Measurements from ENCODE around the gene AK1. TPM values are rescaled to one million over a fixed set of nuclear protein-coding genes. Genes with fewer than 3 reads are reported as not detected.
A peak's percentile ranks its signal among the peaks of the same experiment; 100 is the strongest.

The AK1 gene
- total and polyA plus RNA-seq, 2 of the 8 experiments (the other 6 are each of a cell fraction or from before 2014, with no cell fraction given), result 37.9 to 39.2 TPM

DNA sequence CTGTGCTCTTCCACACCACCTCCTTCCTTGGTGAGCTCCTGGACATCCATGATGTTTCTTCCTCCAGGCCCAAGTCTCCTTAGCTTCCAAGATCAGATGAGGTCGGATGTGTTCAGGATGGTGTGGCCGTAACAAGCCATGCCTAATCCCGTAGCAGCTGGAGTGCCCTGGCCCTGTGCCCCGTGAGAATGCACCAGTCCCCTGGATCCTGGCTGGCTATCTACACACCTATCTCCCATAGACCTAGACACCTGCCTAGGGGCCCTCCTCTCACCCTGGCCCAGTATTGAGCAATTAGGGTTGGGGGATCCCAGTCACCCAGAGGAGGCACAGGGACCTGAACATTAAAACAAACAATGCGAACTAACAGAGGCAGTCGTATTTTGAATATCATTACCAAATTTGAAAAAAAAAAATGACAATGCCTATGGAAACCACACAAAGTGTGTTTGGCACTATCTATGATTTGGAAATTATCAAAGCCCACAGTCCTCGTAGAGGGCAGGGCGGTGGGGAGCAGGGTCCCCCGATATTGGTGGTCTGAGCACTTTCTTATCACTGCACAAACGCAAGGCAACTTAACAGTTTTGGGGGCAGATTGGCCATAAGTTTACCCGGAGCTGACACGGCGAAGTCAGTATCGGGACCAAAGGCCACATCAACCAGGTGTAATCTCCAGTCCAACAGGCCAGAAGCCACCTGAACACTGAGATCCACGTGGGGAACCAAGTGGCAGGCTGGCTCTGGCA is 36.2 kb downstream of the AK1 start:
- ChIA-PET POLR2A (ENCODE audit: partially characterized antibody) (interaction anchor here (0.8 to 1.3 kb wide), 4 partner anchors 11 to 31 kb away, joined by 3 to 4 read pairs (median 4); partner anchors contain the start of gene ENG), CTCF (ENCODE audit: partially characterized antibody) (interaction anchor here (0.5 to 2.4 kb wide), 9 partner anchors 11 to 284 kb away, joined by 3 to 8 read pairs (median 4); no protein-coding TSS in a partner anchor)
- H3K9ac ChIP-seq (replicated peaks in 1 of 4; ENCODE audit: extremely low read depth in 1 of 4, low read depth in 3 of 4, low read length in 3 of 4), result no peak overlapping the region
- H3K27ac ChIP-seq (ENCODE audit: low read depth, low read length), result no peak overlapping the region
- H4K91ac ChIP-seq (replicated peaks; ENCODE audit: insufficient read length, low read length), result peak overlapping the region; percentile 42
- no peak overlapping the region for H2AK5ac ChIP-seq (ENCODE audit: low read depth, low read length)
- H2BK120ac ChIP-seq (replicated peaks; ENCODE audit: low read depth, low read length), result no peak overlapping the region
- H3K23ac ChIP-seq (ENCODE audit: insufficient read length), result no peak overlapping the region
- H3K4me3 ChIP-seq (ENCODE audit: extremely low read depth in 1 of 4, insufficient read depth in 2 of 4, low read depth in 3 of 4, low read length in 4 of 4), result no peak overlapping the region
- H4K8ac ChIP-seq (ENCODE audit: extremely low read depth, insufficient read depth, low read length), result no peak overlapping the region
- H3K27me3 ChIP-seq (replicated peaks in 1 of 4; ENCODE audit: control insufficient read depth in 3 of 4, extremely low read depth in 1 of 4, insufficient read depth in 3 of 4, low read length in 3 of 4), result no peaks in the 10 kb centered on the region; a peak in 1 of 7 replicates
- FAIRE-seq (no peak), DNase-seq (ENCODE audit: low read depth in 1 of 2, low spot score in 2 of 2) (no peak)
- H3K18ac ChIP-seq (ENCODE audit: extremely low read depth, low read length), result no peak overlapping the region
- no peak overlapping the region for H2BK15ac ChIP-seq (ENCODE audit: low read length)
- no peak overlapping the region for H2BK20ac ChIP-seq (ENCODE audit: low read length)
- no peaks in the 10 kb centered on the region for H3K79me1 ChIP-seq (ENCODE audit: low read depth, low read length)
- TF ChIP-seq RNF2 (IDR thresholded peaks at IDR 0.05; ENCODE audit: borderline replicate concordance, low read depth, low read length, missing control alignments, poor library complexity, severe bottlenecking) (no peak), ASH2L (IDR thresholded peaks at IDR 0.05; ENCODE audit: low read length) (no peak)
- H3K56ac ChIP-seq (replicated peaks; ENCODE audit: insufficient read length, low read depth, low read length), result no peak overlapping the region
- H3K36me3 ChIP-seq (ENCODE audit: control insufficient read depth in 2 of 4, insufficient read depth in 4 of 4, low read length in 3 of 4), result no peaks in the 10 kb centered on the region
- no peak overlapping the region for H2BK5ac ChIP-seq (ENCODE audit: low read depth, low read length)
- H3K79me2 ChIP-seq (ENCODE audit: control insufficient read depth in 1 of 2, insufficient read depth in 2 of 2, low read length in 2 of 2), result no peaks in the 10 kb centered on the region
- no peak overlapping the region for H2AFZ ChIP-seq (ENCODE audit: low read length)
- no peak overlapping the region for H2BK12ac ChIP-seq (ENCODE audit: low read depth, low read length)
- H3K14ac ChIP-seq (ENCODE audit: insufficient read length), result no peak overlapping the region
- no peaks in the 10 kb centered on the region for H3K9me3 ChIP-seq (ENCODE audit: insufficient read depth in 2 of 2, low read depth in 1 of 2, low read length in 1 of 2)
- H4K5ac ChIP-seq (ENCODE audit: insufficient read length, low read depth, low read length), result no peak overlapping the region
- H3K4me1 ChIP-seq (replicated peaks in 1 of 4; ENCODE audit: control insufficient read depth in 3 of 4, insufficient read depth in 4 of 4, low read length in 3 of 4), result peaks cover 0 to 10% (median 5%) of the 10 kb centered on the region in 4 experiments; a peak in 6 of 7 replicates
- no peaks in the 10 kb centered on the region for H3K23me2 ChIP-seq (ENCODE audit: low read depth, low read length)
- WGBS, 2 experiments (ENCODE audit: extremely low coverage in 1 of 2, insufficient coverage in 1 of 2, insufficient read length in 1 of 2, insufficient replicate concordance in 2 of 2, low coverage in 1 of 2, low lambda C conversion rate in 2 of 2, missing lambda C conversion rate in 1 of 2), result 94% methylated on average over 15 of the region's 15 CpGs; no CpG with 5 or more reads in 1 of the 2 experiments
- no peak overlapping the region for H3K4me2 ChIP-seq (ENCODE audit: insufficient read depth in 1 of 2, low read depth in 2 of 2, low read length in 2 of 2)
- no peaks in the 10 kb centered on the region for H4K20me1 ChIP-seq (replicated peaks in 1 of 2; ENCODE audit: control insufficient read depth in 1 of 2, insufficient read depth in 2 of 2, low read length in 2 of 2)
- no peak overlapping the region for H3K4ac ChIP-seq (replicated peaks; ENCODE audit: insufficient read length, low read depth, low read length)

Data from H1 (cell line).